ENCODE results near the gene KCNQ1.

KCNQ1 gene

GRCh38 chr11:2693271-2694261, 248.8 kb downstream of the KCNQ1 start:
- DNase-seq = peak; percentile 55

- no peak for DNase-seq
These were observed 249.7 kb downstream of the KCNQ1 start for GRCh38 chr11:2694495-2694894.

GRCh38 chr11:2694995-2695939, 250.5 kb downstream of the KCNQ1 start:
- peak; percentile 31 for DNase-seq

GRCh38 chr11:2696455-2696854, 251.6 kb downstream of the KCNQ1 start:
- no peak for DNase-seq

- no peak for DNase-seq
These were observed 253.1 kb downstream of the KCNQ1 start for GRCh38 chr11:2697866-2698265.

GRCh38 chr11:2698386-2699184, 253.8 kb downstream of the KCNQ1 start:
- peak; percentile 56 for DNase-seq

- peak; percentile 63 for DNase-seq
These were observed 254.3 kb downstream of the KCNQ1 start for GRCh38 chr11:2699185-2699530.

- peak; percentile 94 for DNase-seq
These were observed 255.0 kb downstream of the KCNQ1 start, which contains the start of gene KCNQ1OT1 for GRCh38 chr11:2699531-2700414. Gene KCNQ1OT1 (minus strand): TSS chr11:2699994.

GRCh38 chr11:2700415-2701211, 255.8 kb downstream of the KCNQ1 start:
- peak; percentile 75 for DNase-seq

GRCh38 chr11:2701230-2701629, 256.4 kb downstream of the KCNQ1 start:
- DNase-seq = peak; percentile 50

GRCh38 chr11:2701898-2702434, 257.2 kb downstream of the KCNQ1 start:
- DNase-seq = peak; percentile 31

- DNase-seq = peak; percentile 54
These were observed 258.1 kb downstream of the KCNQ1 start for GRCh38 chr11:2702771-2703362.

- no peak for DNase-seq
These were observed 258.7 kb downstream of the KCNQ1 start for GRCh38 chr11:2703363-2704141.

GRCh38 chr11:2704356-2704755, 259.5 kb downstream of the KCNQ1 start:
- no peak for DNase-seq

GRCh38 chr11:2704896-2705606, 260.2 kb downstream of the KCNQ1 start:
- DNase-seq = no peak

GRCh38 chr11:2706321-2706720, 261.5 kb downstream of the KCNQ1 start:
- no peak for DNase-seq

- DNase-seq = no peak
These were observed 262.9 kb downstream of the KCNQ1 start for GRCh38 chr11:2707736-2708135.

GRCh38 chr11:2708151-2708581, 263.4 kb downstream of the KCNQ1 start:
- no peak for DNase-seq
